ENCODE results near the gene TMPRSS13.

DNA sequence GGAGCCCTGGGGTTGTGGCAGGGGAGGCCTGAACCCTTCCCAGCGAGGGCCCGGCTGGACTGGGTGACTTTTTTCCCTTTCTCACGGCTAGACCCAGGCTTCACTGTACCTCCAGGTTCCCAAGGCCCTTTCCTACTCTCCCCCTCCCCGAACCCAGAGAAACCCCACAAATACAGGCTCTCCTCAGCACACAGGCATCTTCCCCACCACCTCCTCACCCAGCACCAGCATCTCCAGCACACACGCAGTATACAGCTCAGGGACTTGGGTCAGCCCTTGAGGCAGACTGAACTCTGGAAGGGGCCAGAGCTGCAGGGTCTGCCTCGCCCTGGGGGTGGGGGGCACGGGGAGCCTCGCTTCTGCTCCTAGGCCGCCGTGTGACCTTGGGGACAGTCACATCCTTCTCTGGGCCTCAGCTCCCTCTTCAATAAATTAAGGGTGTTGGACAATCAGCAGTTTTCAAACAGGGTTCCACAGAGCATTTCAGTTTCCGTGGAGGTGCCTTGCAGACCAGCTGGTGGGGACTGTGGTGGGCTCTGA is 4.5 kb downstream of the TMPRSS13 start:
- TF ChIP-seq, protein P1, sequence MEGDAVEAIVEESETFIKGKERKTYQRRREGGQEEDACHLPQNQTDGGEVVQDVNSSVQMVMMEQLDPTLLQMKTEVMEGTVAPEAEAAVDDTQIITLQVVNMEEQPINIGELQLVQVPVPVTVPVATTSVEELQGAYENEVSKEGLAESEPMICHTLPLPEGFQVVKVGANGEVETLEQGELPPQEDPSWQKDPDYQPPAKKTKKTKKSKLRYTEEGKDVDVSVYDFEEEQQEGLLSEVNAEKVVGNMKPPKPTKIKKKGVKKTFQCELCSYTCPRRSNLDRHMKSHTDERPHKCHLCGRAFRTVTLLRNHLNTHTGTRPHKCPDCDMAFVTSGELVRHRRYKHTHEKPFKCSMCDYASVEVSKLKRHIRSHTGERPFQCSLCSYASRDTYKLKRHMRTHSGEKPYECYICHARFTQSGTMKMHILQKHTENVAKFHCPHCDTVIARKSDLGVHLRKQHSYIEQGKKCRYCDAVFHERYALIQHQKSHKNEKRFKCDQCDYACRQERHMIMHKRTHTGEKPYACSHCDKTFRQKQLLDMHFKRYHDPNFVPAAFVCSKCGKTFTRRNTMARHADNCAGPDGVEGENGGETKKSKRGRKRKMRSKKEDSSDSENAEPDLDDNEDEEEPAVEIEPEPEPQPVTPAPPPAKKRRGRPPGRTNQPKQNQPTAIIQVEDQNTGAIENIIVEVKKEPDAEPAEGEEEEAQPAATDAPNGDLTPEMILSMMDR (IDR thresholded peaks at IDR 0.05; ENCODE audit: borderline replicate concordance, extremely low read depth, low read length, poor library complexity, severe bottlenecking): no peak
- TF ChIP-seq EZH2 (IDR thresholded peaks at IDR 0.05; ENCODE audit: borderline replicate concordance, low read depth, low read length, severe bottlenecking): no peak
